DOHH2 (cell line): Measurements from ENCODE around the gene NTMT1.

ENCODE experiments used
- H3F3A ChIP-seq: fragments of 200-600 bp; sonication (generic), shearing (Covaris generic); 2 replicates; pipeline ENCODE4 v1.6.0; 2016; ENCODE audit warnings: antibody characterized with exemption, mild to moderate bottlenecking; ENCODE audit not compliant: control insufficient read depth, insufficient read depth
- H3K27ac ChIP-seq: fragments of 200-600 bp; sonication (generic); 2 replicates; pipeline ENCODE4 v1.5.1; 2014; ENCODE audit warnings: low read depth, mild to moderate bottlenecking, low read length, moderate library complexity
- H3K27me3 ChIP-seq: fragments of 200-600 bp; sonication (generic); 2 replicates; pipeline ENCODE4 v1.6.1; 2014; ENCODE audit warnings: mild to moderate bottlenecking, low read length, mixed read lengths; ENCODE audit not compliant: control insufficient read depth
- H3K36me3 ChIP-seq: fragments of 200-600 bp; sonication (generic); 2 replicates; pipeline ENCODE4 v1.6.1; 2014; ENCODE audit warnings: mild to moderate bottlenecking, low read length, moderate library complexity, mixed read lengths; ENCODE audit not compliant: control insufficient read depth
- H3K4me1 ChIP-seq: fragments of 200-600 bp; sonication (generic); 2 replicates; pipeline ENCODE4 v1.6.1; 2014; ENCODE audit warnings: mild to moderate bottlenecking, low read length, mixed read lengths; ENCODE audit not compliant: control insufficient read depth
- H3K4me2 ChIP-seq: fragments of 200-600 bp; sonication (generic); 2 replicates; pipeline ENCODE4 v1.6.0; 2014; ENCODE audit warnings: mild to moderate bottlenecking, low read length, moderate library complexity
- H3K4me3 ChIP-seq: fragments of 200-600 bp; sonication (generic); 2 replicates; pipeline ENCODE4 v1.5.1; 2014; ENCODE audit warnings: mild to moderate bottlenecking, low read length, mixed read lengths
- H3K79me2 ChIP-seq: fragments of 200-600 bp; sonication (generic); 2 replicates; pipeline ENCODE4 v1.6.1; 2014; ENCODE audit warnings: mild to moderate bottlenecking, low read length, mixed read lengths; ENCODE audit not compliant: control insufficient read depth
- H3K9me2 ChIP-seq: fragments of 200-600 bp; sonication (generic); replicated peaks from 2 replicates; pipeline ENCODE4 v1.6.1; 2014; ENCODE audit warnings: mild to moderate bottlenecking, low read length, mixed read lengths; ENCODE audit not compliant: control insufficient read depth
- H3K9me3 ChIP-seq: fragments of 200-600 bp; sonication (generic); 2 replicates; pipeline ENCODE4 v1.6.1; 2014; ENCODE audit warnings: antibody characterized with exemption, low read length, mixed read lengths; ENCODE audit not compliant: control insufficient read depth, insufficient read depth
- H4K20me1 ChIP-seq: fragments of 200-600 bp; sonication (generic); 2 replicates; pipeline ENCODE4 v1.6.0; 2014; ENCODE audit warnings: low read depth, mild to moderate bottlenecking, antibody characterized with exemption, low read length, moderate library complexity; ENCODE audit not compliant: control insufficient read depth, insufficient read depth
- EZH2phosphoT487 ChIP-seq: fragments of 200-600 bp; sonication (generic); IDR thresholded peaks from 2 replicates; pipeline ENCODE4 v1.6.1; 2017; ENCODE audit warnings: borderline replicate concordance, mild to moderate bottlenecking, antibody characterized with exemption, low read length, moderate library complexity, mixed read lengths
- TF ChIP-seq, protein P1 (sequence below): fragments of 200-600 bp; sonication (generic); IDR thresholded peaks from one replicate; pipeline ENCODE4 v1.5.1; 2014; ENCODE audit warnings: antibody characterized with exemption, mild to moderate bottlenecking, low read depth, low read length; ENCODE audit not compliant: poor library complexity, severe bottlenecking

Gene NTMT1

DNA sequence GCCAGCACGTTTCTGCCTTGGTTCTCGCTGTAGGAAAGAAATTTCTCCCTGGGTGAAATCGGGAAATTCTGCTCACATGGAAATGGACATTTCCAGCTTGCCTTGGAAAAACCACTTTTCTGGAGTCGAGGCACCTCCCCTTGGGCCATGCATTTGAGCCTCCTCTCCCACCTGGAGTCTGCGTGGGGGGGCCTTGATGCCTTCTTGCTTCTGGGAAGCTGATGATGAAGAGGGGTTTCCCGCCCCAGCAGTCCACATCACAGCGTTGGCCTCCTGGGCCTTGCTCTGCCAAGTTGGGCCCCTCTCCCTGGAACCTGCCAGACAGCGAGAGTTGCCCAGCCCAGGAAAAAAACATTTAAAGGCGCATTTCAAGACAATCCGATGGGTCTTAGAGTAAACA lies 17.7 kb downstream of the NTMT1 start:
- peaks cover 33% of the 10 kb centered on the region for H3K79me2 ChIP-seq
- H4K20me1 ChIP-seq: 0 out of 2 replicates have a peak, but pooled peaks cover 11% of the 10 kb centered on the region
- peaks cover 4% of the 10 kb centered on the region; the same call in 1 of the 2 replicates for H3F3A ChIP-seq
- no peaks in the 10 kb centered on the region for H3K27me3 ChIP-seq
- H3K4me3 ChIP-seq: no peak overlapping the region
- TF ChIP-seq EZH2phosphoT487: no peak
- TF ChIP-seq, protein P1, sequence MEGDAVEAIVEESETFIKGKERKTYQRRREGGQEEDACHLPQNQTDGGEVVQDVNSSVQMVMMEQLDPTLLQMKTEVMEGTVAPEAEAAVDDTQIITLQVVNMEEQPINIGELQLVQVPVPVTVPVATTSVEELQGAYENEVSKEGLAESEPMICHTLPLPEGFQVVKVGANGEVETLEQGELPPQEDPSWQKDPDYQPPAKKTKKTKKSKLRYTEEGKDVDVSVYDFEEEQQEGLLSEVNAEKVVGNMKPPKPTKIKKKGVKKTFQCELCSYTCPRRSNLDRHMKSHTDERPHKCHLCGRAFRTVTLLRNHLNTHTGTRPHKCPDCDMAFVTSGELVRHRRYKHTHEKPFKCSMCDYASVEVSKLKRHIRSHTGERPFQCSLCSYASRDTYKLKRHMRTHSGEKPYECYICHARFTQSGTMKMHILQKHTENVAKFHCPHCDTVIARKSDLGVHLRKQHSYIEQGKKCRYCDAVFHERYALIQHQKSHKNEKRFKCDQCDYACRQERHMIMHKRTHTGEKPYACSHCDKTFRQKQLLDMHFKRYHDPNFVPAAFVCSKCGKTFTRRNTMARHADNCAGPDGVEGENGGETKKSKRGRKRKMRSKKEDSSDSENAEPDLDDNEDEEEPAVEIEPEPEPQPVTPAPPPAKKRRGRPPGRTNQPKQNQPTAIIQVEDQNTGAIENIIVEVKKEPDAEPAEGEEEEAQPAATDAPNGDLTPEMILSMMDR: no peak
- peaks cover 13% of the 10 kb centered on the region for H3K36me3 ChIP-seq
- H3K4me1 ChIP-seq: peaks cover 16% of the 10 kb centered on the region
- H3K27ac ChIP-seq: no peak overlapping the region
- no peak overlapping the region for H3K4me2 ChIP-seq
- no peaks in the 10 kb centered on the region for H3K9me3 ChIP-seq
- H3K9me2 ChIP-seq: no peaks in the 10 kb centered on the region

- peaks cover 4% of the 10 kb centered on the region; the same call in 1 of the 2 replicates for H3F3A ChIP-seq
- no peak overlapping the region for H3K4me3 ChIP-seq
- no peak for TF ChIP-seq EZH2phosphoT487
- TF ChIP-seq, protein P1: no peak
- H3K79me2 ChIP-seq: peaks cover 26% of the 10 kb centered on the region
- H3K27ac ChIP-seq: no peak overlapping the region
- 0 out of 2 replicates have a peak, but pooled peaks cover 11% of the 10 kb centered on the region for H4K20me1 ChIP-seq
- no peaks in the 10 kb centered on the region for H3K9me3 ChIP-seq
- peaks cover 6% of the 10 kb centered on the region for H3K36me3 ChIP-seq
- no peaks in the 10 kb centered on the region for H3K27me3 ChIP-seq
- no peak overlapping the region for H3K4me2 ChIP-seq
- H3K4me1 ChIP-seq: peaks cover 16% of the 10 kb centered on the region
- H3K9me2 ChIP-seq: no peaks in the 10 kb centered on the region
Observed at GRCh38 chr9:129644365-129644764, 18.4 kb downstream of the NTMT1 start.

GRCh38 chr9:129644902-129645301 lies 18.9 kb downstream of the NTMT1 start:
- H3K4me3 ChIP-seq: no peak overlapping the region
- no peaks in the 10 kb centered on the region for H3K9me2 ChIP-seq
- no peak overlapping the region for H3K27ac ChIP-seq
- peaks cover 14% of the 10 kb centered on the region for H3K4me1 ChIP-seq
- TF ChIP-seq, protein P1: no peak
- TF ChIP-seq EZH2phosphoT487: no peak
- H3K9me3 ChIP-seq: no peaks in the 10 kb centered on the region
- 0 out of 2 replicates have a peak, but pooled peaks cover 11% of the 10 kb centered on the region for H4K20me1 ChIP-seq
- H3K36me3 ChIP-seq: peaks cover 6% of the 10 kb centered on the region
- H3K79me2 ChIP-seq: peaks cover 21% of the 10 kb centered on the region
- H3K27me3 ChIP-seq: no peaks in the 10 kb centered on the region
- H3K4me2 ChIP-seq: no peak overlapping the region
- peaks cover 3% of the 10 kb centered on the region; the same call in 1 of the 2 replicates for H3F3A ChIP-seq
